DMS114 treated with DMSO at 0.1 percent for 48 hours (cell line): ENCODE results near the gene TMC6.

Experiments
- DNase-seq: peaks from one replicate; lab custom pipeline; 2025; ENCODE audit not compliant: unreplicated experiment; lab: John Stamatoyannopoulos, UW

Gene TMC6

GRCh38 chr17:78111727-78112517, 16.6 kb downstream of the TMC6 start:
- DNase-seq: no peak

DNA sequence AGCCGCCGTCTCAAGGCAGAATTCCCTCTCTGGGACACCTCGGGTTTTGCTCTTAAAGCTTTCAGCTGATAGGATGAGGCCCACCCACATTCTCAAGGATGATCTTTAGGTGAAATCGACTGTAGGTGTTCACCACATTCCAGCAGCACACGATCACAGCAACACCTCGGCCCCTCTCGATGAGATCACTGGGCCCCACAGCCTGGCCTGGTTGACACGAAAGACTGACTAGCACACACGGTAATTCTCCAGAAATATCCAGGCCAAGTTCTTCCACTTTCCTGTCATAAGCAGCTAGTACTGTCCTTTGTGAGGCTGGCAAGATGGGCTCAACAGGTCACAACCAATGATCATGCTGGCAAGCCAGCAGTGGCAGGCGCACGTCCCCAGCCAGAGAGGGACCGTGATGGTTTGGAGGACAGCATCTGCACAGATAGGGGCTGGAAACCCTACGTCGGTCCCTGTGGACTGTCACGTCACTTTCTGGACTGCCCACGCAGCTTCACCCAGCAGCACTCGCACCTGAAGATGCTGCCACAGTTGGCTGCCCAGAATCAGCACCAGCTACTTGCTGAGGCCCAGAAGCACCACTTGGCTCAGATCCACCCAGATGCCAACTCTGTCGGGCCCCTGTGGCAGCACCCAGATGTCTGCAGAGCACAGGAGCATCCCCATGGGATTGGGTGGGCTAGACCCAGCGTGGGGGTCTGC, 17.4 kb downstream of the TMC6 start:
- no peak for DNase-seq

DNA sequence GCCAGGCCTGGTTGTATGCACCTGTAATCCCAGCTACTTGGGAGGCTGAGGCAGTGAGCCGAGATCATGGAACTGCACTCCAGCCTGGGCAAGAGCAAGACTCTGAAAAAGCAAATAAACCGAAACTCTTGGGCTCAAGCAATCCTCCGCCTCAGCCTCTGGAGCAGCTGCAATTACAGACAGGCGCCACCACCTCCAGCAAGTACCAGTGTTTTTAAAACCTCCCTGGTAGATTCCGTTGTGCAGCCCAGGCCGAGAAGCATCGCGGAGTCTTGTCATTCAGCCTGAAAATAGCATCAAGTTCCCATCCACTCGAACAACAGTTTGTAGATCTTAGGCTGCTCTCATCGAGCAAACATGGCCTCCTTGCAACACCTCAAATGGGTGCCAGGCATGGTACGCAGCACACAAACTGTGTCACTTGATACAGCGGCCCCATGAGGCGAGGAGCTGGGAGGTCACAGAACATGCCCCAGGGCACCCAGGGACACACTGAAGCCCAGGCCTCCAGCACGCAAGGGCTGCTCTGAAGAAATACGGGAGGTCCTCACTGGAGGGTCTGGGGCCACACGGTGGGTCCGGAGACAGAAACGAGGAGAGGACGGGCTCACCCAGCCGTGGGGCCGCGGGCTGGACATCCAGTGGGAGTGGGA, 18.1 kb downstream of the TMC6 start:
- DNase-seq: no peak

GRCh38 chr17:78109489-78109761, 19.1 kb downstream of the TMC6 start:
- no peak for DNase-seq

DNA sequence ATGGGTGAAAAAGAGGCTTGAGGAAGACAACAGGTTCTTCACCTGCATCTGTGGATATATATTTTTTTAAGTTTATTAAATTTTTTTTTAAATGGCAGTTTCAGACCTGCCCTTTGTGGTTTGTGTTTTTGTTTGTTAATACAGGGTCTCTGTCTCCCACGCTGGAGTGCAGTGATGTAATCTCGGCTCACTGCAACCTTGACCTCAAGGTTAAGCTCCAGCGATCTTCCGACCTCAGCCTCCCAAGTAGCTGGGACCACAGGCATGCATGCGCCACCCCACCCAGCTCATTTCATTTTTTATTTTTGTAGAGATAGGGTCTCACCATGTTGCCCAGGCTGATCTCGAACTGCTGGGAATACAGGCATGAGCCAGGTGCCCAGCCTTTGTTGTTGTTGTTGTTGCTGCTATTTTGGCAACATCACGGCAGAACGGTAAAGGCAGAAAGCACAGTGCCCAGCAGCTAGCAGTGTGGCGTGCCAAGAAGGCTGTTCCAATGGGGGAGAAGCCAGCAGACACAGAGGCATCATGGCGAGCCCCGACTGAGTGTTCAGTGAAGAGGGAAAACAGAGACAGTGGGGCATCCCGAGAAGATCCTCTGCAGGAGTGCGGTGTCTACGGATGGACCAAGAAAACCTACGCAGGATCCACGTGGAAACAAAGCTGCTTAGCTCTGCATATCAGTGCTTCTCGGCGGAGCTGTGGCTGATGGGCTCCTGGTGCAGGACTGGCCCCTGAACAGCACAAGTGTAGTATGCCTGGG, 19.6 kb downstream of the TMC6 start:
- no peak for DNase-seq

GRCh38 chr17:78107976-78108725, 20.4 kb downstream of the TMC6 start:
- DNase-seq: no peak

GRCh38 chr17:78107457-78107856, 21.1 kb downstream of the TMC6 start:
- no peak for DNase-seq

- DNase-seq: no peak
Measured at GRCh38 chr17:78106211-78106610, 22.3 kb downstream of the TMC6 start.

DNA sequence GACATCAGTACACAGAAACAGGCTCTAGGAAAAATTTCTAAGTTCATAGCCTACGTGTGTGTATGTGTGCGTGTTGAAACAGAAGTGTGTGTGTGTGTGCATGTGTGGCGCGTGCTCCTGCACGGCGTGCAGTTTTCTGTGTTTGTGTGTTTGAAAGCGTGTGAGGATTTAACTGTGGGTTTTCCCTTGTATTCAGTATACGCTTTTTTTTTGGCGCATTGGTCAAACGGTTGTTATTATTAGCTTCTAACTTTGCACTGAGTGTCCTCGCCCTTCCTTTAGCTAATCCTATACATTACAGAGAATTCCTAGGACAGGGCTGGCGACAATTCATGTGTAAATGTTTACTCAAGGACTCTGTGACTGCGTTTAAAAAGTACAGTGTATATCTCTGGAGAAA, 23.0 kb downstream of the TMC6 start:
- DNase-seq: no peak

DNA sequence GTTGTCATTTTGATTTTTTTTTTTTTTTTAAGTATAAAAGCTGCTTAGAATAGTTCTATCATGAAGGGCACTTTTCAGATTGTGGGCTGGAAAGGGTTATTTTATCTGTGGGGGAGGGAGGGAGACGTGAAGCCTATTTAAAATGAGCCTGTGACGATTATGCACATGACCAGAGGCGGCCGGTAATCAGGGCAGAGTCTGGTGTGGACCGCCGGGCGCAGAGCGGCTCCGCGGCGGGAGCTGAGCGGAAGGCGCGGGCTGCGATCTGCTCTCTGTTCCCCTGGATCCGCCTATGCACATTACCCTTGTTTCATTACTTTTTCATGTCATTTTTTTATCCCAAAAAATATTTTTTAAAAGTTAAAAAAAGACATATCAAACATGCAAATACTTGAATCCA, 23.5 kb downstream of the TMC6 start:
- no peak for DNase-seq

- DNase-seq: no peak
Measured at GRCh38 chr17:78104540-78104941, 24.0 kb downstream of the TMC6 start.

DNA sequence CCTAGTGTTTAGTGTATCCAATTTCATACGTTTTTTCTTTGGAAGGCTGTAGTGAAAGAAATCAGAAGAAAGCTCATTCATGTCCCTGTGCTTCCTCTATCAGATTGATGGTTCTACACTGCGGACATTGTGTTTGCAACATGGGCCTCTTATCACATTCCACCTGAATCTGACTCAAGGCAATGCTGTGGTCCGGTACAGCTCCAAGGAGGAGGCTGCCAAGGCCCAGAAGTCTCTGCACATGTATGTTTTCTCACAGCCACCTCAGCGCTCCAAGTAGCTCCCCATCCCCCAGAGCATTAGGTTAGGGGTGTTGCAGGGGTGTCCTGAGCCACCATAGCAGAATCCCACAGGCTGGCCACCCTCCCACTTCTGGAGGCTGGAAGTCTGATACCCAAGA, 25.2 kb downstream of the TMC6 start:
- DNase-seq: no peak

- DNase-seq: no peak
Measured at GRCh38 chr17:78101542-78101941, 27.0 kb downstream of the TMC6 start.

GRCh38 chr17:78101112-78101511, 27.4 kb downstream of the TMC6 start:
- DNase-seq: no peak

DNA sequence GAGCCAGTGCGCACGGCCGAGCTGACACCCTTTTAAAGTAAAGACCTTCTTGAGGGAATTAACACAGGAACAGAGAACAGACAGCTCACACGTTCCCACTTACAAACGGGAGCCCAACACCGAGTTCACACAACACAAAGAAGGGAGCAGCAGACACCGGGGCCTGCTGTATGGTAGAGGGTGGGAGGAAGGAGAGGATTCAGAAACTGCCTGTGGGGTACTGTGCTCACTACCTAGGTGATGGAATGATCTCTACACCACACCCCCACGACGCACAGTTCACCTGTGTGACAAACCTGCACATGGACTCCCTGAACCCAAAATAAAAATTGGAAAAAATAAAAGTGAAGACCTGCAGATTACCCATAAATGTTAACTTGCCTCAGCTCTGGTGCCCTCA, 32.5 kb downstream of the TMC6 start:
- no peak for DNase-seq

- no peak for DNase-seq
Measured at GRCh38 chr17:78095035-78095434, 33.5 kb downstream of the TMC6 start.

DNA sequence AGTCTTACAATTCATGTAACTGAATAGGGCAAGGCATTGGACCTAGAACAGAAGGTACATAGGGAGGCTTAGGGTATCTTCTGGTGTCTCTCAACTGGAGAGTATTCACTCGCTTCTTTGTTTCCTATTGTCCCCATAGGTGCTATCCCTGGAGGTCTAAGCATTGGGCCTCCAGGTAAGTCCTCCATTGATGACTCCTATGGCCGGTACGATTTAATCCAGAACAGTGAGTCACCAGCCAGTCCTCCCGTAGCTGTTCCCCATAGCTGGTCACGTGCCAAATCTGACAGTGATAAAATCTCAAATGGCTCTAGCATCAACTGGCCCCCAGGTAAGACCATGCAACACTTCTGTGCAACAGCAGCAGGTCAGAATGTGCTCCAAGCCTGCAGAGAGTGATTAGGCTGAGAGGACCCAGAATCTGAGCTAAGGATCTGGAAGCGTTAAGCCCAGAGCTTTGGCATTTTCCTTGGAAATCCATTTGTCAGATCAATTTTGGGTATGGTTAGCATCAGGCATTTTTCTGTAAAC, 35.7 kb downstream of the TMC6 start:
- DNase-seq: no peak

DNA sequence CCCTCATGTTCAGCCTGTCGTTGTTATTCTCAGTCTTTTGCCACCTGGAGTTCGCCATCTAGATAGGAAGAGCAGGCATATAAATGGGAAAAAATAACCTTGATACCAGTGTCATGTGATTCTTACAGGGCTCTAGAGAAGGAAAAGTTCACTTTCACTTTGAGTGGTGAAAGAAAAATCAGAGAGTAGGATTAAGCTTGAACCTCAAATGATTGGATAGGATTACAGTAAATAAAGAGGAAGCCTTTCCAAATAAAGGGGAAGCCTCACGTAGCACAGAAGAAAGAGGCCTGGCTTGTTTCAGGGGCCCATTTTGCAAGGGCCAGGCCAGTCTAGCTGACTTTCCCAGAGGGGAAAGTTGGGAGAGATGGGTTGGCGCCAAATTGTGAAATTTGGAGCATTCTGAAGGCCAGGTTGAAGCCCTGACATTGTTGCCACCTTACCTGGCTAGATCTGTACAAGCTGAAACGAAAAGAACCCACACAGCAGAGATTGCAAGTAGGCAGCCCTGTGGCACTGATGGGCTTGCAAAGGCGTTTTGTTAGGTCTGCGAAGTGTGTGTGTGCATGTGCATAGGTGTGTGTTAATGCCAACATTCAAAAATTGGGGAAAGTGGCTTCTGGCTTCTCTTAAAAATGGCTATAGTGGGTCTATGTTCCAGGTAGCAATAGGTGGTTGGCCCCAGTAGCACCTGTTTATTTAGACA, 38.8 kb downstream of the TMC6 start:
- no peak for DNase-seq

- DNase-seq: no peak
Measured at GRCh38 chr17:78088529-78088928, 40.0 kb downstream of the TMC6 start.

DNA sequence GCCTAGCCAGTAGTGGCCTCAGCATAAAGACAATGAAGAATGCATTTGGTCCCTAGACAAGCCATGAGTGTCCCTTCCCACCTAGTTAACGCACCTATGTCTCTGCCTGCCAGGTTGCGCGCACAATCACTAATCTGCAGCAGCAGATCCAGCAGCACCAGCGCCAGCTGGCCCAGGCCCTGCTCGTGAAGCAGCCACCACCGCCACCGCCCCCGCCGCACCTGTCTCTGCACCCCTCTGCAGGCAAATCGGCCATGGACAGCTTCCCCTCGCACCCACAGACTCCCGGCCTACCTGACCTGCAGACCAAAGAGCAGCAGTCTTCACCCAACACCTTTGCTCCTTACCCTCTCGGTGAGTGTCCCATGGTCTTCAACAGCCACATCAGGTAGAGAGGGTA, 41.8 kb downstream of the TMC6 start:
- DNase-seq: no peak
